OCI-LY7 (cell line): Measurements from ENCODE around the gene OR13F1. TPM values are rescaled to one million over a fixed set of nuclear protein-coding genes. Genes with fewer than 3 reads are reported as not detected.
"Not testable (repeated sequence)": the region's sequence is repeated elsewhere in the genome, so short reads cannot be mapped to it uniquely, and the experiment has no call there.

ENCODE experiments used
- BruUV-seq: library from RNA; stranded (reverse); fragments of 400-500 nt; replicated peaks from 2 replicates; lab custom pipeline; 2021; lab: Mats Ljungman, UMichigan
- CTCF ChIA-PET: fragments of 300-600 bp; sonication (Branson Sonifier 250); formaldehyde crosslinking; loops from one replicate; lab custom pipeline; 2022; ENCODE audit warnings: antibody characterized with exemption; ENCODE audit not compliant: unreplicated experiment; lab: Charles Lee
- POLR2A ChIA-PET: fragments of 300-600 bp; sonication (Branson Sonifier 250); formaldehyde crosslinking; loops from one replicate; lab custom pipeline; 2022; ENCODE audit warnings: antibody characterized with exemption; lab: Charles Lee
- DNase-seq: peaks from one replicate; pipeline ENCODE4 v3.0.0-alpha.2; 2015; ENCODE audit warnings: low spot score
- H2AFZ ChIP-seq: fragments of 200-600 bp; sonication (generic), shearing (Covaris generic); 2 replicates; pipeline ENCODE4 v1.6.1; 2014; ENCODE audit warnings: mild to moderate bottlenecking, antibody characterized with exemption, low read length, moderate library complexity
- H3K27ac ChIP-seq: fragments of 200-600 bp; sonication (generic); 2 replicates; pipeline ENCODE4 v1.5.1; 2014; ENCODE audit warnings: mixed run types, low read depth, mild to moderate bottlenecking, moderate library complexity, low read length, inconsistent platforms; ENCODE audit not compliant: poor library complexity, severe bottlenecking
- H3K36me3 ChIP-seq: fragments of 200-600 bp; sonication (generic); 2 replicates; pipeline ENCODE4 v1.6.1; 2014; ENCODE audit warnings: mild to moderate bottlenecking, antibody characterized with exemption, low read length, moderate library complexity, mixed read lengths; ENCODE audit not compliant: insufficient read depth
- H3K4me1 ChIP-seq: fragments of 200-600 bp; sonication (generic); 2 replicates; pipeline ENCODE4 v1.5.1; 2014; ENCODE audit warnings: mild to moderate bottlenecking, low read length; ENCODE audit not compliant: insufficient read depth, poor library complexity, severe bottlenecking
- H3K4me2 ChIP-seq: fragments of 200-600 bp; sonication (generic); 2 replicates; pipeline ENCODE4 v1.6.1; 2014; ENCODE audit warnings: mild to moderate bottlenecking, low read length
- H3K4me3 ChIP-seq: fragments of 200-600 bp; sonication (generic); 2 replicates; pipeline ENCODE4 v1.5.1; 2014; ENCODE audit warnings: mild to moderate bottlenecking, low read depth, low read length; ENCODE audit not compliant: poor library complexity, severe bottlenecking
- H3K79me2 ChIP-seq: fragments of 200-600 bp; sonication (generic); 2 replicates; pipeline ENCODE4 v1.6.1; 2016; ENCODE audit warnings: low read depth, mild to moderate bottlenecking, low read length, moderate library complexity, mixed read lengths; ENCODE audit not compliant: insufficient read depth
- H3K9me2 ChIP-seq: fragments of 200-600 bp; sonication (generic); 2 replicates; pipeline ENCODE4 v1.6.1; 2016; ENCODE audit warnings: mild to moderate bottlenecking, low read length, mixed read lengths; ENCODE audit not compliant: insufficient read depth
- H3K9me3 ChIP-seq: fragments of 200-600 bp; sonication (generic); 2 replicates; pipeline ENCODE4 v1.6.1; 2014; ENCODE audit warnings: mild to moderate bottlenecking, mixed run types, low read length, mixed read lengths
- H4K20me1 ChIP-seq: fragments of 200-600 bp; sonication (generic); 2 replicates; pipeline ENCODE4 v1.6.1; 2014; ENCODE audit warnings: mild to moderate bottlenecking, antibody characterized with exemption, low read length, moderate library complexity, mixed read lengths; ENCODE audit not compliant: insufficient read depth
- EZH2phosphoT487 ChIP-seq: fragments of 200-600 bp; sonication (generic); IDR thresholded peaks from 2 replicates; pipeline ENCODE4 v1.6.1; 2018; ENCODE audit warnings: low read depth, borderline replicate concordance, mild to moderate bottlenecking, mixed run types, antibody characterized with exemption, low read length, moderate library complexity, mixed read lengths
- intact Hi-C: fragments of 100-400 bp; cut with micrococcal nuclease; formaldehyde crosslinking; loops from one replicate; pipeline ENCODE4 v1.10.0; 2022; ENCODE audit not compliant: unreplicated experiment
- total RNA-seq, 2 experiments: library from RNA; depleted of rRNA in 1 of 2; stranded (reverse); fragments of >200 nt in 1 of 2; shearing (Covaris generic) in 1 of 2; gene quantifications; 2 replicates each; pipeline ENCODE4 v1.2.3, GENCODE V29; 2014 to 2022
- TF ChIP-seq, protein P1 (sequence below): fragments of 200-600 bp; sonication (generic); conservative IDR thresholded peaks from 2 replicates; pipeline ENCODE4 v1.5.1; 2014; ENCODE audit warnings: mild to moderate bottlenecking, antibody characterized with exemption, low read length, moderate library complexity, mixed read lengths

OR13F1 gene
- total RNA-seq, 2 experiments from 2014 or later = not detected

DNA sequence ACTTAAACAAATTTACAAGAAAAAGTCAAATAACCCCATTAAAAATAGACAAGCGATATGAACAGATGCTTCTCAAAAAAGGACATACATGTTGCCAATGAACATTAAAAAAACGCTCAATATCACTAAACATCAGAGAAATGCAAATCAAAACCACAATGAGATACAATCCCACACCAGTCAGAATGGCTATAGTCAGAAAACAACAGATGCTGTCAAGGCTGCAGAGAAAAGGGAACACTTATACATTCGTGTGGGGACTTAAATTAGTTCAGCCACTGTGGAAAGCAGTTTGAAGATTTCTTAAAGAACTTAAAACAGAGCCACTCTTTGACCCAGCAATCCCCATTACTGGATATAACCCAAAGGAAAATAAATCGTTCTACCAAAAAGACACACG is 10.8 kb downstream of the OR13F1 start:
- H3K4me1 ChIP-seq = no peaks in the 10 kb centered on the region
- H3K4me2 ChIP-seq = no peak overlapping the region
- no peak overlapping the region for H3K4me3 ChIP-seq
- DNase-seq = no peak
- H4K20me1 ChIP-seq = 0 out of 2 replicates have a peak, but pooled peaks cover 3% of the 10 kb centered on the region
- H3K36me3 ChIP-seq = no peaks in the 10 kb centered on the region
- no peak overlapping the region for H2AFZ ChIP-seq
- H3K9me3 ChIP-seq = no peaks in the 10 kb centered on the region
- ChIA-PET CTCF (no interaction called here), POLR2A (no interaction called here)
- no TSS peak for BruUV-seq
- no peaks in the 10 kb centered on the region for H3K9me2 ChIP-seq
- intact Hi-C loops = no loop called here
- no peak overlapping the region for H3K27ac ChIP-seq
- no peak for TF ChIP-seq EZH2phosphoT487
- TF ChIP-seq, protein P1, sequence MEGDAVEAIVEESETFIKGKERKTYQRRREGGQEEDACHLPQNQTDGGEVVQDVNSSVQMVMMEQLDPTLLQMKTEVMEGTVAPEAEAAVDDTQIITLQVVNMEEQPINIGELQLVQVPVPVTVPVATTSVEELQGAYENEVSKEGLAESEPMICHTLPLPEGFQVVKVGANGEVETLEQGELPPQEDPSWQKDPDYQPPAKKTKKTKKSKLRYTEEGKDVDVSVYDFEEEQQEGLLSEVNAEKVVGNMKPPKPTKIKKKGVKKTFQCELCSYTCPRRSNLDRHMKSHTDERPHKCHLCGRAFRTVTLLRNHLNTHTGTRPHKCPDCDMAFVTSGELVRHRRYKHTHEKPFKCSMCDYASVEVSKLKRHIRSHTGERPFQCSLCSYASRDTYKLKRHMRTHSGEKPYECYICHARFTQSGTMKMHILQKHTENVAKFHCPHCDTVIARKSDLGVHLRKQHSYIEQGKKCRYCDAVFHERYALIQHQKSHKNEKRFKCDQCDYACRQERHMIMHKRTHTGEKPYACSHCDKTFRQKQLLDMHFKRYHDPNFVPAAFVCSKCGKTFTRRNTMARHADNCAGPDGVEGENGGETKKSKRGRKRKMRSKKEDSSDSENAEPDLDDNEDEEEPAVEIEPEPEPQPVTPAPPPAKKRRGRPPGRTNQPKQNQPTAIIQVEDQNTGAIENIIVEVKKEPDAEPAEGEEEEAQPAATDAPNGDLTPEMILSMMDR = no peak
- H3K79me2 ChIP-seq = no peaks in the 10 kb centered on the region

DNA sequence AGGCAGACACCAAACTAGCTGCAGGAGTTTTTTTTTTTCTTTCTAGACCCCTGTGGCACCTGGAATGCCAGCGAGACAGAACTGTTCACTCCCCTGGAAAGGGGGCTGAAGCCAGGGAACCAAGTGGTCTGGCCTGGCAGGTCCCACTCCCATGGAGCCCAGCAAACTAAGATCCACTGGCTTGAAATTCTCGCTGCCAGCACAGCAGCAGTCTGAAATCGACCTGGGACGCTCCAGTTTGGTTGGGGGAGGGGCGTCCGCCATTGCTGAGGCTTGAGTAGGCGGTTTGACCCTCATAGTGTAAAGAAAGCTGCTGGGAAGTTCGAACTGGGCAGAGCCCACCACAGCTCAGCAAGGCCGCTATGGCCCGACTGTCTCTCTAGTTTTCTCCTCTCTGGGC is 16.2 kb downstream of the OR13F1 start:
- BruUV-seq, CTCF ChIA-PET, H3K9me2 ChIP-seq, H3K27ac ChIP-seq, H4K20me1 ChIP-seq, DNase-seq, H3K4me1 ChIP-seq, POLR2A ChIA-PET, H3K79me2 ChIP-seq, H3K9me3 ChIP-seq, intact Hi-C loops, H2AFZ ChIP-seq, H3K4me3 ChIP-seq, H3K4me2 ChIP-seq, H3K36me3 ChIP-seq: not testable (repeated sequence)

DNA sequence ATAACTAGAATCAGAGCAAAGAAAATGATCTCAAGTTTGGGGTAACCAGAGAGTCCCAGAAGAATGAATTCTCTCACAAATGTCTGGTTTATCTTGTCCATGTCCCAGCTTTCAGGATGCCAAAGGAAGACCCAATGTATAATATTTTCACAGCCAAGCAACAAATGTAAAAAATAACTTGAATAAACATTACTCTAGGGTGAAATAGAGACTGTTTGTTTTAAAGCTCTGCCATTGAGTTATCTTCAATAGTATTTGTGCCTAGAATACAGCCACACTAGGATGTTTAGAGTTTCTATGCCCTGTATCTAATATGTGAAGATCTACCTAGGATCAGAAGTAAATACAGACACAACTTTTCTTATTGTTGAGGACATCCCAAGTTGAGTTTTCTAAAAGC is 23.0 kb downstream of the OR13F1 start, which contains the start of gene OR13C4:
Gene OR13C4 (minus strand): TSS at position 101 of the 400 bp plus-strand sequence. CDS start 0 bp downstream, at position 101.
- Histone ChIP-seq H3K36me3 (no peaks in the 10 kb centered on the region), H2AFZ (no peak within 1 kb of the TSS), H3K4me2 (no peak within 1 kb of the TSS), H3K27ac (no peak within 1 kb of the TSS), H4K20me1 (no peaks in the 10 kb centered on the region), H3K4me3 (no peak within 1 kb of the TSS), H3K9me3 (no peaks in the 10 kb centered on the region), H3K4me1 (no peaks in the 10 kb centered on the region), H3K79me2 (no peaks in the 10 kb centered on the region), H3K9me2 (no peaks in the 10 kb centered on the region)
- intact Hi-C loops = no loop called here
- DNase-seq = no peak
- ChIA-PET POLR2A (interaction anchor here (0.5 kb wide), 1 partner anchor 115 kb away, joined by 4 read pairs; no protein-coding TSS in a partner anchor), CTCF (no interaction called here)
- TF ChIP-seq, protein P1 = no peak
- no peak for TF ChIP-seq EZH2phosphoT487
- no TSS peak for BruUV-seq
